HepG2 (cell line): Measurements from ENCODE around the gene C19orf47.

Experiments used
- CHD4 ChIP-seq: fragments of 200-600 bp; sonication (generic); IDR thresholded peaks from 2 replicates; pipeline ENCODE4 v1.7.0; 2017; ENCODE audit warnings: mild to moderate bottlenecking, low read length, borderline replicate concordance
- CTCF ChIP-seq: sonication (generic); formaldehyde crosslinking; IDR thresholded peaks from 2 replicates; pipeline ENCODE4 v1.5.0; 2020; ENCODE audit warnings: mild to moderate bottlenecking, missing genetic modification reagents, moderate library complexity
- ETV5 ChIP-seq: IDR thresholded peaks from 2 replicates; pipeline ENCODE4 v1.6.1; 2018; ENCODE audit warnings: missing biosample characterization, missing genetic modification reagents, inconsistent platforms, borderline replicate concordance
- NFIC ChIP-seq: IDR thresholded peaks from 2 replicates; pipeline ENCODE4 v1.6.1; 2012; ENCODE audit warnings: mild to moderate bottlenecking, low read length, inconsistent platforms
- ZNF224 ChIP-seq: sonication (generic); formaldehyde crosslinking; IDR thresholded peaks from 2 replicates; pipeline ENCODE4 v1.5.0; 2020; ENCODE audit warnings: mild to moderate bottlenecking, missing genetic modification reagents
- ZNF350 ChIP-seq: sonication (generic); formaldehyde crosslinking; IDR thresholded peaks from 2 replicates; pipeline ENCODE4 v1.4.0; 2020; ENCODE audit warnings: mild to moderate bottlenecking, low read depth, missing genetic modification reagents, borderline replicate concordance
- ZUFSP ChIP-seq: sonication (generic); formaldehyde crosslinking; IDR thresholded peaks from 2 replicates; pipeline ENCODE4 v1.9.0; 2021; ENCODE audit warnings: missing genetic modification reagents, mild to moderate bottlenecking, borderline replicate concordance

GRCh38 chr19:40280608-40281221, 67.5 kb downstream of the C19orf47 start:
- no peak for TF ChIP-seq ETV5 (CRISPR knock-in tag)
- TF ChIP-seq CHD4 = no peak
- TF ChIP-seq ZNF224 (CRISPR knock-in tag) = no peak
- no peak for TF ChIP-seq NFIC
- no peak for TF ChIP-seq CTCF (CRISPR knock-in tag)
- TF ChIP-seq ZNF350 (CRISPR knock-in tag) = no peak
- TF ChIP-seq ZUFSP = no peak
